Hindlimb muscle (tissue), 1 donor: Measurements from ENCODE around the gene IL1A. TPM values are rescaled to one million over a fixed set of nuclear protein-coding genes. Genes with fewer than 3 reads are reported as not detected.

Source experiments
- DNase-seq: peaks from one replicate; pipeline ENCODE4 v3.0.0-alpha.2; 2013
- polyA plus RNA-seq: library from polyadenylated mRNA; unstranded; fragments of 120-200 nt; gene quantifications from one replicate; pipeline ENCODE4 v1.2.1, GENCODE V29; 2013; ENCODE audit not compliant: insufficient read length

The IL1A gene
- polyA plus RNA-seq, 1 donor, result not detected

GRCh38 chr2:112725545-112726457, 58.5 kb downstream of the IL1A start:
- DNase-seq, result no peak

- DNase-seq, result no peak
Measured at GRCh38 chr2:112724591-112725525, 59.4 kb downstream of the IL1A start.

GRCh38 chr2:112723995-112724394, 60.3 kb downstream of the IL1A start:
- no peak for DNase-seq

Other genes with a start within 250 kb of the IL1A start
- gene POLR1B, start 242.0 kb downstream of the IL1A start, polyA plus RNA-seq, result 12.8 TPM
- gene CHCHD5, start 199.9 kb downstream of the IL1A start, polyA plus RNA-seq, result 35.4 TPM
- 23.6 TPM for gene SLC20A1, start 138.6 kb downstream of the IL1A start, polyA plus RNA-seq
- gene NT5DC4, start 63.5 kb downstream of the IL1A start, polyA plus RNA-seq, result not detected
- 7.5 TPM for gene CKAP2L, start 19.9 kb downstream of the IL1A start, polyA plus RNA-seq
- gene IL1B, start 52.3 kb upstream of the IL1A start, polyA plus RNA-seq, result 0.76 TPM
- gene IL37, start 126.7 kb upstream of the IL1A start, polyA plus RNA-seq, result not detected
- not detected for gene IL36G, start 193.5 kb upstream of the IL1A start, polyA plus RNA-seq
- gene IL36A, start 221.0 kb upstream of the IL1A start, polyA plus RNA-seq, result not detected